NCI-H1417 treated with DMSO at 0.1 percent for 48 hours (cell line): ENCODE measurements around the gene AGTRAP.

Experiments used
- DNase-seq: peaks from one replicate; lab custom pipeline; 2025; lab: John Stamatoyannopoulos, UW

Gene AGTRAP

GRCh38 chr1:11784993-11785769 is 49.2 kb downstream of the AGTRAP start:
- no peak for DNase-seq

GRCh38 chr1:11786168-11786567 is 50.2 kb downstream of the AGTRAP start:
- no peak for DNase-seq

GRCh38 chr1:11787251-11787803 is 51.4 kb downstream of the AGTRAP start:
- no peak for DNase-seq

GRCh38 chr1:11787804-11788436 is 52.0 kb downstream of the AGTRAP start:
- DNase-seq: no peak

GRCh38 chr1:11788549-11789053 is 52.7 kb downstream of the AGTRAP start:
- no peak for DNase-seq

GRCh38 chr1:11789126-11790067 is 53.5 kb downstream of the AGTRAP start:
- no peak for DNase-seq

GRCh38 chr1:11790101-11790879 is 54.4 kb downstream of the AGTRAP start:
- no peak for DNase-seq

GRCh38 chr1:11790880-11791715 is 55.2 kb downstream of the AGTRAP start:
- DNase-seq: no peak

GRCh38 chr1:11792106-11792505 is 56.2 kb downstream of the AGTRAP start:
- no peak for DNase-seq

- DNase-seq: no peak
These were observed 57.9 kb downstream of the AGTRAP start for GRCh38 chr1:11793819-11794218.

GRCh38 chr1:11794446-11795237 is 58.7 kb downstream of the AGTRAP start:
- no peak for DNase-seq

GRCh38 chr1:11795238-11795890 is 59.4 kb downstream of the AGTRAP start:
- no peak for DNase-seq

GRCh38 chr1:11796036-11796828 is 60.3 kb downstream of the AGTRAP start:
- no peak for DNase-seq

GRCh38 chr1:11797525-11798216 is 61.7 kb downstream of the AGTRAP start:
- no peak for DNase-seq

GRCh38 chr1:11799099-11799498 is 63.2 kb downstream of the AGTRAP start:
- no peak for DNase-seq

- no peak for DNase-seq
These were observed 64.0 kb downstream of the AGTRAP start for GRCh38 chr1:11799896-11800295.

GRCh38 chr1:11800391-11800755 is 64.4 kb downstream of the AGTRAP start:
- no peak for DNase-seq
